HepG2 (cell line): ENCODE measurements around the gene MIEF1. TPM values are rescaled to one million over a fixed set of nuclear protein-coding genes. Genes with fewer than 3 reads are reported as not detected.

Experiments used
- CREM ChIP-seq, 2 experiments: sonication (generic) in 1 of 2; formaldehyde crosslinking in 1 of 2; IDR thresholded peaks; 2 replicates each; pipeline versions ENCODE4 v1.4.0 to v1.6.1; 2016 to 2020; ENCODE audit warnings: antibody characterized with exemption in 1 of 2, mild to moderate bottlenecking in 1 of 2, missing genetic modification reagents in 1 of 2
- DPF2 ChIP-seq: sonication (generic); formaldehyde crosslinking; IDR thresholded peaks from 2 replicates; pipeline ENCODE4 v1.4.0; 2020; ENCODE audit warnings: mild to moderate bottlenecking, low read depth, missing genetic modification reagents, borderline replicate concordance
- ELF4 ChIP-seq: sonication (generic); formaldehyde crosslinking; IDR thresholded peaks from 2 replicates; pipeline ENCODE4 v1.5.0; 2020; ENCODE audit warnings: missing genetic modification reagents, mild to moderate bottlenecking, moderate library complexity, borderline replicate concordance
- ETS1 ChIP-seq: sonication (generic); formaldehyde crosslinking; IDR thresholded peaks from 2 replicates; pipeline ENCODE4 v1.4.0; 2020; ENCODE audit warnings: missing genetic modification reagents
- HOXA7 ChIP-seq: sonication (generic); formaldehyde crosslinking; IDR thresholded peaks from 2 replicates; pipeline ENCODE4 v1.8.1; 2022; ENCODE audit warnings: mild to moderate bottlenecking, missing genetic modification reagents, moderate library complexity
- IKZF5 ChIP-seq: IDR thresholded peaks from 2 replicates; pipeline ENCODE4 v1.6.1; 2018; ENCODE audit warnings: missing genetic modification reagents, mild to moderate bottlenecking, missing compliant biosample characterization
- PAF1 ChIP-seq: IDR thresholded peaks from 2 replicates; pipeline ENCODE4 v1.6.1; 2016; ENCODE audit warnings: missing genetic modification reagents, missing compliant biosample characterization
- SIX1 ChIP-seq: sonication (generic); formaldehyde crosslinking; IDR thresholded peaks from 2 replicates; pipeline ENCODE4 v1.4.0; 2020; ENCODE audit warnings: missing genetic modification reagents, borderline replicate concordance
- SP4 ChIP-seq: sonication (generic); formaldehyde crosslinking; IDR thresholded peaks from 2 replicates; pipeline ENCODE4 v1.8.1; 2023; ENCODE audit warnings: mild to moderate bottlenecking, missing genetic modification reagents
- TGIF2 ChIP-seq: IDR thresholded peaks from 2 replicates; pipeline ENCODE4 v1.6.1; 2016; ENCODE audit warnings: control low read depth, missing compliant biosample characterization
- ZNF407 ChIP-seq: sonication (generic); formaldehyde crosslinking; IDR thresholded peaks from one replicate; pipeline ENCODE4 v1.5.1; 2020; ENCODE audit warnings: mild to moderate bottlenecking, missing genetic modification reagents; ENCODE audit errors: not compliant biosample characterization
- ZNF580 ChIP-seq: IDR thresholded peaks from 2 replicates; pipeline ENCODE4 v1.6.1; 2016; ENCODE audit warnings: low read depth, borderline replicate concordance
- ZNF749 ChIP-seq: sonication (generic); formaldehyde crosslinking; IDR thresholded peaks from 2 replicates; pipeline ENCODE4 v1.8.0; 2022; ENCODE audit warnings: mild to moderate bottlenecking, missing genetic modification reagents, moderate library complexity, borderline replicate concordance
- ZNF772 ChIP-seq: sonication (generic); formaldehyde crosslinking; IDR thresholded peaks from 2 replicates; pipeline ENCODE4 v1.5.0; 2020; ENCODE audit warnings: mild to moderate bottlenecking, missing genetic modification reagents
- ZSCAN25 ChIP-seq: sonication (generic); formaldehyde crosslinking; IDR thresholded peaks from 2 replicates; pipeline ENCODE4 v1.8.0; 2022; ENCODE audit warnings: mild to moderate bottlenecking, missing genetic modification reagents
- polyA plus RNA-seq, 8 experiments: library from polyadenylated mRNA; depleted of rRNA in 3 of 8; stranded (reverse) in 7 of 8; unstranded in 1 of 8; fragments of >200 nt; fragmentation: Illumina TruSeq in 4 of 8; extraction: Trizol in 4 of 8; gene quantifications; 2 replicates each; pipeline versions ENCODE4 v1.2.1 to v1.2.3, GENCODE V29; 2011 to 2016; ENCODE audit warnings: low read depth in 4 of 8, missing spikeins in 1 of 8, mixed read lengths in 1 of 8; ENCODE audit not compliant: insufficient read depth in 1 of 8
- total RNA-seq, 5 experiments: library from RNA; depleted of rRNA; stranded (reverse); fragments of >200 nt; fragmentation: Illumina TruSeq; extraction: Trizol; gene quantifications; 2 replicates each; pipeline ENCODE4 v1.2.3, GENCODE V29; 2016; ENCODE audit warnings: low read depth in 1 of 5

Gene MIEF1
- total and polyA plus RNA-seq, 2 of the 13 experiments (the other 11 are each of a cell fraction or from before 2014, with no cell fraction given) = 21.7 to 34.8 TPM

- TF ChIP-seq ETS1 (CRISPR knock-in tag) (peak; percentile 80; the same call in 1 of the 2 replicates), CREM (IDR thresholded peaks at IDR 0.05) (no peak), CREM (CRISPR knock-in tag; IDR thresholded peaks at IDR 0.05) (no peak), ZNF580 (CRISPR knock-in tag) (peak; percentile 89; the same call in 1 of the 2 replicates), IKZF5 (CRISPR knock-in tag) (peak; percentile 90), PAF1 (CRISPR knock-in tag) (no peak), ZNF749 (CRISPR knock-in tag) (peak; percentile 79; the same call in 1 of the 2 replicates), SIX1 (CRISPR knock-in tag) (peak; percentile 41; the same call in 1 of the 2 replicates), TGIF2 (CRISPR knock-in tag) (peak; percentile 94; the same call in 1 of the 2 replicates), ZSCAN25 (peak; percentile 64; the same call in 1 of the 2 replicates), DPF2 (no peak), ELF4 (CRISPR knock-in tag) (0 out of 2 replicates have a peak, but pooled peaks have one; percentile 62), ZNF407 (no peak), HOXA7 (CRISPR knock-in tag) (0 out of 2 replicates have a peak, but pooled peaks have one; percentile 37), ZNF772 (CRISPR knock-in tag) (peak; percentile 90; the same call in 1 of the 2 replicates), SP4 (CRISPR knock-in tag) (no peak)
Observed at GRCh38 chr22:39545386-39546365, 43.6 kb downstream of the MIEF1 start (continued).
